ENCODE data around the gene EGFL7. TPM values are rescaled to one million over a fixed set of nuclear protein-coding genes. Genes with fewer than 3 reads are reported as not detected.

Gene EGFL7
- polyA plus RNA-seq, 1 experiment, result 3.9 TPM

- peak; percentile 48 for TF ChIP-seq CTCF (IDR thresholded peaks at IDR 0.05; ENCODE audit: low read depth, low read length)
- CTCF ChIA-PET, result interaction anchor here (8.2 kb wide), 1 partner anchor 139 kb away, joined by 183 read pairs; no protein-coding TSS in a partner anchor
- no peak overlapping the region for H3K27ac ChIP-seq (ENCODE audit: low read depth, low read length)
- no peak overlapping the region for H3K4me3 ChIP-seq (ENCODE audit: low read depth, low read length)
- no peak for DNase-seq (ENCODE audit: low read depth, low spot score)
- H3K9me3 ChIP-seq (ENCODE audit: control insufficient read depth, insufficient read depth, low read length), result peaks cover 5% of the 10 kb centered on the region
- POLR2A ChIA-PET, result no interaction called here
- peaks cover 10% of the 10 kb centered on the region for H3K27me3 ChIP-seq (ENCODE audit: control insufficient read depth, insufficient read depth, low read length)
Observed at GRCh38 chr9:136626740-136627642, 35.7 kb upstream of the EGFL7 start.

- ChIA-PET POLR2A (no interaction called here), CTCF (interaction anchor here (0.7 to 8.2 kb wide), 2 partner anchors 16 to 140 kb away, joined by 5 to 183 read pairs; no protein-coding TSS in a partner anchor)
- no peak for TF ChIP-seq CTCF (IDR thresholded peaks at IDR 0.05; ENCODE audit: low read depth, low read length)
Observed at GRCh38 chr9:136627703-136628102, 35.0 kb upstream of the EGFL7 start.

GRCh38 chr9:136628268-136628667 is 34.4 kb upstream of the EGFL7 start:
- no peak for TF ChIP-seq CTCF (IDR thresholded peaks at IDR 0.05; ENCODE audit: low read depth, low read length)
- Histone ChIP-seq H3K27ac (ENCODE audit: low read depth, low read length) (no peak overlapping the region), H3K4me3 (ENCODE audit: low read depth, low read length) (no peak overlapping the region), H3K27me3 (ENCODE audit: control insufficient read depth, insufficient read depth, low read length) (peaks cover 10% of the 10 kb centered on the region), H3K9me3 (ENCODE audit: control insufficient read depth, insufficient read depth, low read length) (peaks cover 5% of the 10 kb centered on the region)
- DNase-seq (ENCODE audit: low read depth, low spot score), result no peak
- ChIA-PET POLR2A (interaction anchor here (0.9 kb wide), 1 partner anchor 143 kb away, joined by 3 read pairs; no protein-coding TSS in a partner anchor), CTCF (interaction anchor here (0.7 to 8.2 kb wide), 2 partner anchors 16 to 140 kb away, joined by 5 to 183 read pairs; no protein-coding TSS in a partner anchor)

More at GRCh38 chr9:136627703-136628102, 35.0 kb upstream of the EGFL7 start:
- Histone ChIP-seq H3K4me3 (ENCODE audit: low read depth, low read length) (no peak overlapping the region), H3K9me3 (ENCODE audit: control insufficient read depth, insufficient read depth, low read length) (peaks cover 5% of the 10 kb centered on the region), H3K27me3 (ENCODE audit: control insufficient read depth, insufficient read depth, low read length) (peaks cover 10% of the 10 kb centered on the region), H3K27ac (ENCODE audit: low read depth, low read length) (no peak overlapping the region)
- no peak for DNase-seq (ENCODE audit: low read depth, low spot score)

GRCh38 chr9:136629001-136629878 is 33.5 kb upstream of the EGFL7 start:
- TF ChIP-seq CTCF (IDR thresholded peaks at IDR 0.05; ENCODE audit: low read depth, low read length), result no peak
- ChIA-PET POLR2A (interaction anchor here (0.9 kb wide), 1 partner anchor 144 kb away, joined by 3 read pairs; no protein-coding TSS in a partner anchor), CTCF (interaction anchor here (0.8 to 8.2 kb wide), 2 partner anchors 42 to 141 kb away, joined by 4 to 183 read pairs; no protein-coding TSS in a partner anchor)
- Histone ChIP-seq H3K9me3 (ENCODE audit: control insufficient read depth, insufficient read depth, low read length) (peaks cover 5% of the 10 kb centered on the region), H3K27me3 (ENCODE audit: control insufficient read depth, insufficient read depth, low read length) (peaks cover 14% of the 10 kb centered on the region), H3K4me3 (ENCODE audit: low read depth, low read length) (no peak overlapping the region), H3K27ac (ENCODE audit: low read depth, low read length) (no peak overlapping the region)
- DNase-seq (ENCODE audit: low read depth, low spot score), result no peak
